T follicular helper cell (primary cell): ENCODE results near the gene TSC2.
"Not testable (repeated sequence)": the region's sequence is repeated elsewhere in the genome, so short reads cannot be mapped to it uniquely, and the experiment has no call there.

Source experiments
- DNase-seq: peaks from one replicate; pipeline ENCODE4 v3.0.0-alpha.2; 2020; ENCODE audit warnings: low read depth

The TSC2 gene

GRCh38 chr16:2105291-2105690 lies 57.5 kb downstream of the TSC2 start:
- not testable (repeated sequence) for DNase-seq

GRCh38 chr16:2105769-2106168 lies 58.0 kb downstream of the TSC2 start:
- not testable (repeated sequence) for DNase-seq

GRCh38 chr16:2106211-2106610 lies 58.4 kb downstream of the TSC2 start:
- not testable (repeated sequence) for DNase-seq

GRCh38 chr16:2107121-2107790 lies 59.5 kb downstream of the TSC2 start:
- not testable (repeated sequence) for DNase-seq

- not testable (repeated sequence) for DNase-seq
These were observed 60.0 kb downstream of the TSC2 start for GRCh38 chr16:2107791-2108125.

GRCh38 chr16:2108446-2109270 lies 60.9 kb downstream of the TSC2 start:
- not testable (repeated sequence) for DNase-seq

GRCh38 chr16:2109271-2109580 lies 61.4 kb downstream of the TSC2 start:
- not testable (repeated sequence) for DNase-seq

GRCh38 chr16:2109872-2110271 lies 62.1 kb downstream of the TSC2 start:
- not testable (repeated sequence) for DNase-seq

GRCh38 chr16:2110332-2111008 lies 62.7 kb downstream of the TSC2 start:
- not testable (repeated sequence) for DNase-seq

GRCh38 chr16:2111009-2111353 lies 63.2 kb downstream of the TSC2 start:
- not testable (repeated sequence) for DNase-seq

GRCh38 chr16:2111412-2112335 lies 63.9 kb downstream of the TSC2 start:
- not testable (repeated sequence) for DNase-seq

GRCh38 chr16:2112539-2113106 lies 64.8 kb downstream of the TSC2 start:
- not testable (repeated sequence) for DNase-seq

- not testable (repeated sequence) for DNase-seq
These were observed 66.4 kb downstream of the TSC2 start for GRCh38 chr16:2114225-2114624.

GRCh38 chr16:2114885-2115590 lies 67.3 kb downstream of the TSC2 start:
- DNase-seq: not testable (repeated sequence)

- DNase-seq: no peak
These were observed 67.8 kb downstream of the TSC2 start for GRCh38 chr16:2115591-2115973.

GRCh38 chr16:2116428-2116827 lies 68.6 kb downstream of the TSC2 start:
- DNase-seq: not testable (repeated sequence)

GRCh38 chr16:2117341-2117740 lies 69.6 kb downstream of the TSC2 start:
- not testable (repeated sequence) for DNase-seq

GRCh38 chr16:2117960-2118722 lies 70.4 kb downstream of the TSC2 start:
- DNase-seq: not testable (repeated sequence)

- DNase-seq: not testable (repeated sequence)
These were observed 73.5 kb downstream of the TSC2 start for GRCh38 chr16:2121325-2121724.

- no peak for DNase-seq
These were observed 74.1 kb downstream of the TSC2 start for GRCh38 chr16:2121853-2122252.
